Stimulated activated CD4-positive, alpha-beta T cell treated with anti-CD3 and anti-CD28 coated beads, Interleukin-4, amount 100 ng/mL, for 48 hours (primary cell): ENCODE data around the gene USP1.

Experiments
- DNase-seq, 2 donors: peaks; one replicate each; pipeline ENCODE4 v3.0.0-alpha.2; 2020; ENCODE audit warnings: low read depth in 2 of 2

USP1 gene

DNA sequence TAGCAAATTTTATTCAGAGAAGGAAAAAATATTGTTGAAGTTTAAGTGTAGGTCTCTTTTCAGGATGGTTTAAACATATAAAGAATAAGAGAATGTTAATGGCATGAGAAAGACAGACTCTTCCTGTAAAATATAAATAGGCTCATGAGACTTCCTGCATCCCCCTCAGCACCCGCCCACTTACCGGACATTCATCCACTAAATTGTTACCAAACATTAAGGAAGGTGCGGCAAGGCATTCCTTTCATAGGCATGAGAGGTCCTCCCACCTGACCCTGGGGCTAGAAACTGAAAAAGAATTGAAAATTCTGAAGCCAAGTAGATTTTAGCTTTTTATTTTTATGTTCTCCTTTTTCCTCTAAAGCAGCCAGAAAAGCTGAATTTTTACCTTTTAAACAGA is 10.6 kb upstream of the USP1 start:
- no peak for DNase-seq

DNA sequence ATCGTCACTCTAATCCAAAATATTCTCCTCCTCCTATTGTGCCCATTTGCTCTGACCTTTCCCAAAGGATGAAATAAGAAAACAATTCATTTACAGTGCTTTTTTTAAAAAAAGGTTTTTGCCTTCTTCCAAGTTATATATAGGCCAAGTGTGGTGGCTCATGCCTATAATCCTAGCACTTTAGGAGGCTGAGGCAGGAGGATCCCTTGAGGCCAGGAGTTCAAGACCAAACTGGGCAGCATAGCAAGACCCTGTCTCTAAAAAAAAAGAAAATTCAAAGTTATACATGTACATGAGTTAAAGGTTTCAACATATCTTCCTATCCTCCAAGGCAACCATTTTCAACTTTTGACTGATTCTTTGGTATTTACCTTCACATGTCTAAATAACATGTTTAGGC is 10.1 kb upstream of the USP1 start:
- no peak for DNase-seq

DNA sequence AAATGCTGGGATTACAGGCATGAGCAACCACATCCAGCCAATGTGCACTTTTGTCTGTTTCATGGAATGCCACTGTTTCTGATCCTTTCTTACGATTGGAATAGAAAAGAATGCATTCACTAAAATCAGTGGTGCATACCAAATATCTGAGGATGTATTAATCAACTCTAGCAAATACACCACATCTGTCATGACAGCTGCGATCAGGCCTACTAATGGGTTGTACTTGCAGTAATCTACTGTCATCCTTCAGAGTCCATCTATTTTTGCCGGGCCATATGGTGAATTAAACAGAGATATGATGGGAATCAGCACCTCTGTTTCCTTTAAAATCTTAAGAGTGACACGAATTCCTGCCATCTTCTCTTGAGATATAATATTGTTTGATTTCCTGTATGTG is 8.5 kb upstream of the USP1 start:
- DNase-seq, result no peak

DNA sequence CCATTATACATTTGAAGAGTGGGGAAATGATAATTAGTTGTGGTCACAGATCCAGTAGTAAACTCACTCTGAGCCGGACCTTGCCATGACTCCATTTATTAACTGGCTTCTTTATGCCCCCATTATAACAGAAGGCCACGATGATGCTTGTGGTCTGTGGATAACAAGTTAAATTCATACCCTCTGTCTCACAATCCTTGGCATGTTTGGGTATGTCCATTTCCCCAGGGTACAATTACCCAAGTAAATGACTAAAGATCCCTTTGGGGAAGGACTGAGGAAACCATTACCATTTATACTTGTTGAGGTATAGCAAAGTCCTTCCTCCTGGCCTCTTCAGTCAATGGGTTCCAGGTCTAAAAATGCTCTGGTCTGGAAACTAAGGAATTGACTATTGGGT is 7.3 kb upstream of the USP1 start:
- DNase-seq, result no peak

DNA sequence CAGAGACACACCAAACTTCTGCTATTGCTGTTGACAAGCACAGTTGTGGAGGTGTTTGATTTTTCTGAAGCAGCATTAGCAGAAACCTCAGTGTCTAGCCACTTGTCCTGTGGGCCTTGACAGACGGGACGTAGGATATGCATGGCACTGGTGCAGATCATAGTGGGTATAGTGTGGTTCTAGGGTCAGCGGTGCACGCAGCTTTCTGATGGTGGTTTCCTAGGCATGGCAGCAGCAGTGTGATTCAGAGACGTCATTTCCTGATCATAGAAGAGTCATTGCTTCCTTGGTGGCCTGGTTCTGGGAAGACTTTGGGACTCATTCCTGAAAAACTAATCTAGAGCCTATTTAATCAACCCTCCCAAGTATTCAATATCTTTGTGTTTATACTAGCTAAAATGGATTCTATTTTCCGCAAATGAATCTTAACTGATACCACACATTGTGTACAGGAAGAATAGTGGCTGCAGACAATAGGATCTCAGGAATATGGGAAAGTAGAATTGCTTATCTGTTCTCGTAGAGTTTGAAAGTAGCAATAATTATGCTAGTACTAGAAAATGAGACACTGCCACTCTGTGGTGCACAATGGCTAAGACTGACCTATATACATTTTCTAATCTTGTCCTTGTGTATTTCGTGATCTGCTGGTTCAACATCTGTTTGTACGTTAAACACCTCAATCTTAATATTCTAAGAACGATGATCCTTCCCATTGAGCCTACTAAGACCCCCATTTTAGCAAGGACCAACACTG is 2.8 kb upstream of the USP1 start:
- DNase-seq, result no peak

DNA sequence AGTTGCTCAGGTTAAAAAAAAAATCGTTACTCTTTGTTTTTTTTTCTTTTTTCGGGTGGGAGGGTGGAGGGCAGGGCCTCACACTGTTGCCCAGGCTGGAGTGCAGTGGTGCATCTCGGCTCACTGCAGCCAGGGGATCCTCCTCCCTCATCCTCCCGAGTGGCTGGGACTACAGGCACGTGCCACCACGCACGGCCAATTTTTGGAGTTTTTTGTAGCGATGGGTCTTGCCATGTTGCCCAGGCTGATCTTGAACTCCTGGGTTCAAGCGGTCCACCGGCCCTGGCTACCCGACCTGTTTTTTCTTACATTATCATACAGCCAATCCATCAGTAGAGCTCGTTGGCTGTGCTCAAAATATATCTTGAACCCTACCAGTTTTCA is 2.2 kb upstream of the USP1 start:
- DNase-seq, result no peak

DNA sequence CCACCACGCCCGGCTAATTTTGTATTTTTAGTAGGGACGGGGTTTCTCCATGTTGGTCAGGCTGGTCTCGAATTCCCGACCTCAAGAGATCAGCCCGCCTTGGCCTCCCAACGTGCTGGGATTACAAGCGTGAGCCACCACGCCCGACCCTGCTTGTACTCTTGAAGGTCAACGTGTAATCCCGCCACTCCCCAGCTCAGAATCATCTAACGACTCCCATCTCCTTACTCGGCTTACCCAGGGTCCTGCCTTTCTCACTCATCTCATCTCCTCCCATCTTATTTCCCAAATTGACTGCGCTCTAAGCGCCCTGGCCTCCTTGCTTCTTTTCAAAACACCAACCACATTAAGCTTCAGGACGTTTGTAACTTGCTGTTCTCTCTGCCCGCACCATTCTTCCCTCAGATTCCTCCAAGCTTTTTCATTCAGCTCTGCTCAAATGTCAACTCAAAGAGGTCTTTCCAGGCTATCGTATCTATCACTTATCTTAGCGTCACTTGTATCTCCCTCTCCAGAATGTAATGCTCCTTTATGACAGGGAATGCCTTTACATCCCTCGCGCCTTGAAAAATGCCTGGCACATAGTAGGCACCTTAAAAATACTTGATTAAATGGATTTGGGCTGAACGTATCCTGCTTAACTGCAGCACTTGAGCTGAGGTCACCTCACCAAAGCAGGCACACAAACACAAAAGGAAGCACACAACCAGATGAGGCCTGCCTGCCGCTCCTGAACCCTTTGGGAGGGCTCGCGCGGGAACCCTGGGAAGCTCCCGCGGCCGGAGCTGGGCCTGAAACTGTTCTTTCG is 1.4 kb upstream of the USP1 start:
- no peak for DNase-seq

DNA sequence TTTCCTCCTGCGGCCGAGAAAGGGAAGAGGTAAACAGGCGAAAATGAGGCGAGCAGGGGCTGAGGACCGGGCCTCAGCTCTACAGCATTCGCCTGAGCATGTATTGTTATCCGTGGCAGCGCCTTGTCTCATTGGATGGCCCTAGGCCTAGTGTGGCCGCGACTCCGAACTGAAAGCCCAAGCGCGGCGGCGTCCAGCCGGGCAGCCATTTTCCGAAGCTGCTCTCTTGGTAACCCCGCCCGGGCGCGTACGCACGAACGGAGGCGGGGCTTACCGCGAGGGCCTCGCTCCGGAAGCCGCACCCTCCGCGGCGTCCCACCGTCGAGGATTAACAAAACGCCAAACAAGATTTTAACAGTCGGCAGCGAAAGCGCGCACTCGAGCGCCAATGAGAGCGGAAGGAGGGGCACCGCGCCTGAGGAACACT is 797 bp upstream of the USP1 start:
- peak; percentile 87 to 94 for DNase-seq

DNA sequence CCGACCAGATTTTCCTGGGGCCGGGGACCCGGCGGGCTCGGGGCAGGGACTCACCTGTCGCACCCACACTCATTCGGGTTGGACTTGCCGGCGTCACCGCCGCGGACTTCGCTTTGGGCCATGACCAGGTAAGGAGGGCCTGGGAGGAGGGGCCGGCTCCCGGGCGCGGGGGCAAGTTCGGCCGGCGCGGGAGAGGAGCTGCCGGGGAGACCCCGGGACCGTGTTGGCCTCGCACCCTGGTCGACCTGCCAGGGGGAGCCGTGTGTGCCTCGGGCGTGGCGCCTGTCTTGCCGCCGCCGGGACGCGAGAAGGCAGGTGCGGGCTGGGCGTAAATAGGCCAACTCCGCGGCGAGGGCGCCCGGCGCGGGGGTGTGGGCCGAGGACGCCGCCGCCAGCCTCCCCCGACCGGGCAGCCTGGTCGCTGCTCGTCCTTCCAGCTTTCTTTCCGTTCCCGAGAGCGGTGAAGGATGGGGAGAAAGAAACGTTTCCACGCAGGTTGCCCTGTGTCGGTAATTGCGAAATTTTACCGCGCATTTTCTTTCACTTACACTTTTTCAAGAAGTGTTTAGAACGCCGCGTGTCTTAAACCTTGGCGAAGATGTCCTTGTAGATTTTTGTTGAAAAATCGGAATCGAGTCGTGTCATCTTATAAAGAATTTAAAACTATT is 558 bp downstream of the USP1 start:
- DNase-seq, result peak; percentile 19 to 28

DNA sequence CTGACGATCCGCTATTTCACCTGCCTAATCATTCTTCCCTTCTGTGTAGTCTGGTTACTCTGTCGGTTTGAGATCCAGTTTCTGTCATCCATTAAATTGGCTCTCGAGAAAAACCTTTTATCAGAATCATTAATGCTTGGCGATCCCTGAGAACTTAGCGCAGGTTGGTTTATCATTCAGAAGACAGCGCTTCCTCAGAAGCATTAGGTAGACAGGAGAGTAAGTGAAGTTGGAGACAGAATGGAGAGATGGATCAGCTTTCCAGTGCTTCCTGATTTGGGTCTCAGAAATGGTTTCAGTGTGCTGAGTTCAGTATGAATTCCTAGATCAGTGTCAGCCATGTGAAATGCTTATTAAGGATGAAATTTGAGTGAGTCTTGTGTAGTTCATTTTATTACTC is 1.3 kb downstream of the USP1 start:
- no peak for DNase-seq

DNA sequence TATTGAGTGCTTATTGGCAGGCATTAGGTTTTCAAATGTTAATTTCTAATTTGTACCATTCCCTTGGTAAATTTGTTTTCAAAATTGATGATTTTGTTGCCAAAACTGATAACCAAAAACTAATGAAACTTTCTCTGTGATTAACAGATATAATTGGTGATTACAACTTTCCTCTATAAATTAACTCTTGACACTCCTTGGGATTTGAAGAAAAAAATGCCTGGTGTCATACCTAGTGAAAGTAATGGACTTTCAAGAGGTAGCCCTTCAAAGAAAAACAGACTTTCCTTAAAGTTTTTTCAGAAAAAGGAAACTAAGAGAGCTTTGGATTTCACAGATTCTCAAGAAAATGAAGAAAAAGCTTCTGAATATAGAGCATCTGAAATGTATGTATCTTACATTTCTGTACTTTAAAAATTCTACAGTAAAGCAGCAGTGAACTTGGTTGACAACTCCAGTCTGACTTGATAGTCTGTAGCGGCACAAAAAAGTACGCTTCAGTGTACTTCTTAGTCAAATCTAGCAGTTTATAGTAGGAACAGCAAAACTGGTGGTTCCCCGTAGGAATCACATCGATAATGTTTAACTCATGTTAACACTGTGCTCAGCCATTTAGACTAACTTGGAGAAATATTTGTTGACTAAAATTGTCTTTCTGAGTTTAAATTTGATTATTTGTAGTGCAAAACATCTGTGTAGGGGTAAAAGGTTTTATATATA is 3.0 kb downstream of the USP1 start:
- no peak for DNase-seq

DNA sequence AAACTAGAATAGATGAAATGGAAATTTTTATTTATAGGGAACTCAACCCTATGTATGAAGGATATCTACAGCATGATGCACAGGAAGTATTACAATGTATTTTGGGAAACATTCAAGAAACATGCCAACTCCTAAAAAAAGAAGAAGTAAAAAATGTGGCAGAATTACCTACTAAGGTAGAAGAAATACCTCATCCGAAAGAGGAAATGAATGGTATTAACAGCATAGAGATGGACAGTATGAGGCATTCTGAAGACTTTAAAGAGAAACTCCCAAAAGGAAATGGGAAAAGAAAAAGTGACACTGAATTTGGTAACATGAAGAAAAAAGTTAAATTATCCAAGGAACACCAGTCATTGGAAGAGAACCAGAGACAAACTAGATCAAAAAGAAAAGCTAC is 7.9 kb downstream of the USP1 start:
- DNase-seq, result no peak

DNA sequence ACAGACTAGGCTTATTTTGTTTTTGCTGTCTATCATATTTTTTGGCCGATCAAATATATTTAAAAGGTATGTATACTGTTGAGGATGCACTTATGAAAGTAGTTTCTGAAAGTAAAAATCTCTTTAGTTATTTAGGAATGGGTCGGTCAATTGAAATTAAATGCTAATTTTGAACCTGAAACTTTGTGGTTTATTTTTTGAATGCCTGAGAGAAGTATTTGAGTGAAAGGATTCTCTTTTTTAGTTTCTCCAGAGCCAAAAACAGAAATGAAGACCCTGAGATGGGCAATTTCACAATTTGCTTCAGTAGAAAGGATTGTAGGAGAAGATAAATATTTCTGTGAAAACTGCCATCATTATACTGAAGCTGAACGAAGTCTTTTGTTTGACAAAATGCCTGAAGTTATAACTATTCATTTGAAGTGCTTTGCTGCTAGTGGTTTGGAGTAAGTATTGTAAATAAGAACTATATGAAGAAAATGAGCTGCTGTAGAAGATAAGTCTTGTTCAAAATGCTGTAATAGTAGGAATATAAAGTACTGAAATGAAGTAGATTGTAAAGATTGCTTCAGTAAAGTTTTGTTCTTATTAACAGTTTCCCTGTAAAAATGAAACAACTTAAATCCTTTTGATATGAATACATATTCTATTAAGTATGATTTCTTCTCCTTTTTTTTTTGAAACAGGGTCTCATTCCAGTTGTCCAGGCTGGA is 11.5 kb downstream of the USP1 start:
- no peak for DNase-seq

DNA sequence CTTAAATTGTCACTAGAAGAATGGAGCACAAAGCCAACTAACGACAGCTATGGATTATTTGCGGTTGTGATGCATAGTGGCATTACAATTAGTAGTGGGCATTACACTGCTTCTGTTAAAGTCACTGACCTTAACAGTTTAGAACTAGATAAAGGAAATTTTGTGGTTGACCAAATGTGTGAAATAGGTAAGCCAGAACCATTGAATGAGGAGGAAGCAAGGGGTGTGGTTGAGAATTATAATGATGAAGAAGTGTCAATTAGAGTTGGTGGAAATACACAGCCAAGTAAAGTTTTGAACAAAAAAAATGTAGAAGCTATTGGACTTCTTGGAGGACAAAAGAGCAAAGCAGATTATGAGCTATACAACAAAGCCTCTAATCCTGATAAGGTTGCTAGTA is 13.5 kb downstream of the USP1 start:
- DNase-seq, result no peak

DNA sequence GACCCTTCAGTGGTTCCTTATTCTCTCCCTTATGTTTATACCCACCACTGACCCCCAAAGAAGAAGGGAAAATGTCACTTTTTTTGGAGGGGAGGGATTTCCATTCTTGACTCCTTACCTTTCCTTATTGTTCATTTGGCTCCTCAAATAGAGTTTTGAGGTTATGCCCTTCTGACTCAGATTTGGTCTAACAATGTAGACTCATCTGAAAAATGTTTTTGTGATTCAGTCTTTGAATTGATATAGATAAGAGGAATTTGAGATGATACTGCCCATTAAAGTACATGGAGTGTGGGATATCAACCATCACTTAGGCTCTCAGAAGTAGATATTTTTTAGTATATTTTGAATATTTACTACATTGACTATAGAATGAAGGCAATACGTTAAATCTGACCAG is 16.1 kb downstream of the USP1 start:
- no peak for DNase-seq

DNA sequence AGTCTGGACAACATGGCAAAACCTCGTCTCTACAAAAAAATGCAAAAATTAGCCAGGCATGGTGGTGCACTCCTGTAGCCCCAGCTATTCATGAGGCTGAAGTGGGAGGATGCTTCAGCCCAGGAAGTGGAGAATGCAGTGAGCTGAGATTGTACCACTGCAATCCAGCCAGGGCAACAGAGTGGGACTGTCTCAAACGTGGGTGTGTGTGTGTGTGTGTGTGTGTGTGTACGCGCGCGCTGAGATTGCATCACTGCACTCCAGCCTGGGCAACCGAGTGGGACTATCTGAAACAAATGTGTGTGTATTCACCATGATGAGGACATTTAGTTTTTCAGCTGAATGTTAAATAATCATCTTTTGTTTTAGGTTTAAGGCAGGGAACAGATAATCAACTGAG is 21.1 kb downstream of the USP1 start:
- no peak for DNase-seq

DNA sequence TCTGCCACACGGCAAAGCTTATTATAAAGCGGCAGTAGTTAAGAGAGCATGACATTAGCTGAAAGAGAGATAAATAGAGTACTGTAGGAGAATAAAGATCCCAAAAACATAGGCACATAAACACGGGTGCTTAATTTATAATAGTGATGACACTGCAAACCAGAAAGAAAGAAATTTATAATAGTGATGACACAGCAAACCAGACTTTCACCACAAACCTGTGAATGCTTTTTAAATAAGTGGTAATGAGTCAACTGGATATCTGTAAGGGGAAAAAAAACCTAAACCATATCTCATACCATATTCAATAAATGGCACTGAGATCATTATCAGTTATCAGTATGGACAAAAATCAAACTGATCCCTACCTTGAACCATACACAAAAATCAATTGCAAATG is 25.5 kb downstream of the USP1 start:
- DNase-seq, result no peak

DNA sequence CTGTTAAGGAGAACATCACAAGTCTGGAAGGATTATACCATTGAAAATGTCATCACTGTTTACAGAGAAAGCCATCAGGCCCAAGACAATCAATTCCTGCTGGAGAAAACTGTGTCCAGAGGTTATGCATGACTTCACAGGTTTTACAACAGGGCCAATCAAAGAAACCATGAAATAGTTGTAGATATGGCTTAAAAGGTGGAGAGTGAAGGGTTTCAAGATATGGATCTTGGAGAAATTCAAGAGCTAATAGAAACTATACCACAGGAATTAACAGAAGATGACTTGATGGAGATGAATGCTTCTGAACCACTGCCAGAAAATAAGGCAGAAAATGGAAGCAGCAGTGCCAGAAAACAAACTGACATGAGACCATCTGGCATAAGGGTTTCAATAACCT is 30.2 kb downstream of the USP1 start:
- no peak for DNase-seq

DNA sequence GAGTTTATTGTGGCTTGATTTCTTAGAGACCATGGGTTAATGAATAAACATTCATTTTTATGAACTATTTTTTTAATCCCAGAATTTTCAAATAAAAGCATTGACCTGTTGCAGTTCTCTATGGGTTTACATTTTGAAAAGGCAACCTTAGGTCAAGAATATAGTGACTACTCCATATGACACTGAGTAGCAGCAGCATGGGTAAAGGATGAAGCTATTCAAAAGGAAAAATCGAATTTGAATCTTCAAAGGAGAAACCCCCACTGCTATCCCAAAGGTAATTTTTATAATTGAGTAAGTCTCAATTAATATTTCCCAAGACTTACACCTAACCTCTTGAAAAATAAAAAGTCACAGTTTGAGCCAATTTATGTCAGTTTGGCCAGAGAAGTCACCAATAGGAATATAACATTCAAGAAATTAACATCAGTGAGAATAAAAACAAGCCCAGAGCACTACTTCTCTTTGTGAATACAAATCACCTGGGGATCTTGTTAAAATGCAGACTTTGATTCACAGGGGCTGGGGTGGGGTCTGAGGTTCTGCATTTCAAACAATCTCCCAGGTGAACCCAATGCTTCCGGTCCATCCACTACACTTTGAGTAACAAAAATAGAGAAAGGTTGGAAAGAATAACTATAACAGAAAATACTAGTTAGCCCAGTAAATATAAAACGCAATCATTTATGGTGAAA is 39.8 kb downstream of the USP1 start:
- no peak for DNase-seq

DNA sequence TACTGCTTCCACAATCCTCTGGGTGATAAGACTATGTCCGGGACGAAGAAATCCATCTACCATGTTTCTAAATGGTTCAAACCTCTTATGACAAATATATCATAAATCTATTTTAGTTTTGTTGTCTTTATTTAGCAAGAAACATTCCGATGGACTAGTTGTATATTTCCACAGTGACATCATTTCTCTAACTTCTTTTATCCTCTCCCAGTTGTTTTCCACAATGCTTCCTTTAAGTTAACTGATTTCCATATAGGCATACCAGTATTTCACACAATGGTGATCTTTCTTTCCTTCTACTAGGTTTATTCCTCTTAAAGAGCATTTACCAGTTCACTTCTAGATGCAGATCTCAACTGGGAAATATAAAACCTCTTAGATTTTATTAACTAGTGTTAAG is 44.8 kb downstream of the USP1 start:
- DNase-seq, result no peak
